HG03354 (cell line): ENCODE data around the gene DIAPH2.

ENCODE experiments used
- ATAC-seq: cut with Tn5 transposase; IDR thresholded peaks from one replicate; pipeline ENCODE4 v1.9.1; 2021; ENCODE audit warnings: mild to moderate bottlenecking; ENCODE audit not compliant: unreplicated experiment, poor library complexity, severe bottlenecking

The DIAPH2 gene

DNA sequence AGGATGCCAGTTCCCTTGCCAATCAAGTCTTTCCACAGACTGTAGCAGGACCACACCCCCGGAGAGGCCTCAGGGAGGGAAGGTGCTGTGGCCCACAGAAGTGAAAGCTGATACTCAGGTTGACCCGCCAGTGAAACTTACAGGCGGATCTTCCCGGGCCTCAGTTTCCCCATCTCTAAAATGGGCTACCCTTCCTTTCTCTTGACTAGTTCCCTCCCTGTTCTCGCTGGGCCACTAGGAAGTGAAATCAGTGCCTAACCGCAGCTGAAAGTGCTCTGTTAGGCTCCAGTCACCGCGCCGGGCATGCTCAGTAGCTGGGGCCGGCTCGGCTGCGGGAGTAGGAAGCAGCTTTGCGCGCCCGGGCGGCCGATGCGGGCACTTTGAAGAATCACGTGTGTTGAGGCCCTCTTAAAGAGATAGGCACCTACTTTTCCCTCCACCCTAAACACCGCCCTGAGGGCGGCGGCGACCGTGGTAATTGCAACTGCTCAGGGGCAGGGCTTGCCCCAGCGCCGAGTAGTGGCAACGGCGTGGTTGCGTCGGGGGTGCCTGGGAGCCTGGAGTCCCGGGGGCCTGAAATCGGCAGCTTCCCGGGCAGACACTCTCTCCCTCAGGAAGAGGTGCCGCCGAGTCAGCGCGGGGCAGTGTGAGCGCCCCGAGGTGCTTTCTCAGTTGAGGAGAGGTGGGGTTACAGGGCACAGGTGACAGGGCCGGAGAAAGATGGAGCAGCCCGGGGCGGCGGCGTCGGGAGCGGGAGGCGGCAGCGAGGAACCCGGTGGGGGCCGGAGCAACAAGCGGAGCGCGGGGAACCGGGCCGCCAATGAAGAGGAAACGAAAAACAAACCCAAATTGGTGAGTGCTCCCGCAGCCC lies at the start of gene DIAPH2:
DIAPH2 (plus strand) TSS at position 504 of the 871 bp plus-strand sequence.
- ATAC-seq = peak; percentile 87

- ATAC-seq = peak; percentile 71
Measured at GRCh38 chrX:96650023-96650422, 34.6 kb upstream of the DIAPH2 start.

DNA sequence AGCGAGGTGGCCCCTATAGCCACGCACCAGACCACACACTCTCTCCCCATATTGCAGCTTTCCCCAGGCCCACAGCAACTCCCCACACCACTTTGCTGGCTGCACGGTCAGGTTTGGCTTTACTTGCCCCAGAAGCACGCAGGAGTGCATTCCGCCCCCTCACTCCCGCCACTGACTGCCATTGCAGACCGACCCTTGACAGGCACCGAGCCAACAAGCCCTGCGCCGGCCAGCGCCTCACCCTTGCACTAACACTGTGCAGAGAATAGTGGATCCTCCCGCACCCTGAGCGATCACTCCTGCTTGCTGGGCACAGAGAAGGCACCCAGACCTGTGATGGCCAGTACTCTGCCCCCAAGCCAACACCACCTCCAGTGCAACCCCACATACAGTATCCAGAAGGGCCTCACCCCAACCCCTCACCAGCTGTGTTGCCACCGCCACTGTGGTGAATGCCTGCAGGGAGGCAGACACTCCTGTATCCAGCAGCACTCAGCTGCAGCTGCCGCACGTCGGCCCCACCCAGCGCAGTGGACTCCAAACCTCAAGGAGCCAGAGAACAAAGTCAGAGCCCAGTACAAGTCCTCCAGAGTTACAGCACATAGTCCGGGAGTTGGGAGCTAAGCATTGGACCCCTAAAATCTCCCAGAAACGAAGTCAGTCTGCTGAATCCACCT lies 28.6 kb upstream of the DIAPH2 start:
- ATAC-seq = no peak

GRCh38 chrX:96682516-96682915 lies 2.1 kb upstream of the DIAPH2 start:
- ATAC-seq = no peak

DNA sequence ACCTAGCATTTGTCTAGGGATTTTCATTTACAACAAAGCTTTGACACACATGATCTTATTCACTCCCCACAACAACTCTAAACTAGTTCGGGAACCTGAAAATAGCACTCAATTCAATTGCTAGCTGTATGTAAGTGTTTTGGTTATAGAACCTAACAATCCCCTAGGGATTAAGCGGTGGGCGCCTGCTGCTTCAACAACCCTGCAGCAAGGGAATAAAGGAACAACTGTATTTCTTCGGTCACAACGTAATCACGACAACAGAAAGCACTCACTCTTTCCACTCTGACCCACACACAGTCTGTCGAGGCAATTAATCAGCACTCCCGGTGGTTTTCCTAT lies 674 bp upstream of the DIAPH2 start:
- ATAC-seq = peak; percentile 4

GRCh38 chrX:96685210-96686099 lies 813 bp downstream of the DIAPH2 start:
- peak; percentile 35 for ATAC-seq

DNA sequence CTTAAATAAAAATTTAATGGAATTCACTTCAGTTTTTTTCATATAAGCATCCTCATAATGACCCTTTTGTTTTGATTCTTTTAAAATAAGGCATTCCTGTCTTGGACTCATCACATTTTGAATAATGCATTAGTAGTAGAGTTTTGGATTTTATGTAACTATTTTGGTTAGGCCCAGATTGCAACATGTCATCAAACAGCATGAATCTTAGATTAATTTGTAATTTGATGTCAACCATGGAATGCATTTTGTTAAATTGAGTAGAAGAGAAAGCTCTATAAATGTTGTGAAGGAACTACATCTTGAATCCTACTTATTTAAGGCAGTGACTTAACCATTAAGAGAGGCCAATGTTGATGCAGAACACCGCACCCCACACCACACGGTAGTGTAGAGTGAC lies 3.1 kb downstream of the DIAPH2 start:
- ATAC-seq = no peak

DNA sequence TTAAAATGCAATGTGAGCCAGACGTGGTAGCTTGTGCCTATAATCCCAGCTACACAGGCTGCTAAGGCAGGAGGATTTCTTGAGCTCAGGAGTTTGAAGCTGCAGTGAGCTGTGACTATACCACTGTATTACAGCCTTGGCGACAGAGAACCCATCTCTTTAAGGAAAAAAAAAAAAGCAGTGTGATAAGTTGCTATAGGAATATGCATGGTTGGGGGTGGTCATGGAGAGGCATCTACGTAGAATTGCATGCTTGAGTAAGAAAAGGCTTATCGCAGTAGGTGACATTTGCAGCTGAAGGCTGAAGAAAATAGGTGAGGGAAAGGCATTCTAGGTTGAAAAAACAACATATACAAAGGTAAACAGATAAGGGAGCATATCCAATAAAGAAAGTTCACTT lies 4.1 kb downstream of the DIAPH2 start:
- ATAC-seq = no peak

DNA sequence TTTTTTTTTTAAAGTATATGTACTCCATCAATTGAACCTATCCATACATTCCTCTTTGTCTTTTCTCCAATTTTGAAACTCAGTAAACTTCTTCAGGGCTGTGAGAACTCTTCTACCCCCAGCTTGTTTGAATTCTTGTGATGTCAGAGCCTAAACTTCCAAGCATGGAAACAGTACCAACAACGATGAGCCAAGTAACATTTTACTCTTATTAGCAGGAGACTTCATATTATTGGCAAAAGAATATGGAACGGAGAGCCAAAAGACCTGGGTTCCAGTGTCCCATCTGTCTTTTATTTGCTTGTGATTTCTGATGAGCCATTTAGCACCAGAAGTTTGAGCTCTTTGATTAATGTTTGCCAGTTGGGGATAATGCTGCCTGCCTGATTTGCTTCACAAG lies 5.3 kb downstream of the DIAPH2 start:
- no peak for ATAC-seq

DNA sequence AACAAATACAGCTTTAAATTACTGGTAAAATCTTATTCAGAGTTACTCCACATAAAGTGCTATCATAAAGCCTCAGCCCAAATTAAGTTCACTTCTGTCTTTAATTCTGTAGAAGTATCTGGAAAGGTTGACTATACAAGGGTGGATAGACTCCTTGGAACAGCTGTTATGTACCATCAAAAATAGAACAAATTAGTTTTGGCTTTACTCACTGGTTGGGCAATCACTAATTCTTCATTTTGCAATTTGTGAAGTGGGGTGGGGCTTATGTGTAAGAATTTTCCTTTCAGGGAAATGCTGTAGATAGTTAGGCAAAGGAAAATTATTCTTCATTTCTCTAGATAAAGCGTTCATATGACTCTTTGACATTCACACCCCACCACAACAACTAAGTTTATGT lies 7.8 kb downstream of the DIAPH2 start:
- ATAC-seq = no peak

DNA sequence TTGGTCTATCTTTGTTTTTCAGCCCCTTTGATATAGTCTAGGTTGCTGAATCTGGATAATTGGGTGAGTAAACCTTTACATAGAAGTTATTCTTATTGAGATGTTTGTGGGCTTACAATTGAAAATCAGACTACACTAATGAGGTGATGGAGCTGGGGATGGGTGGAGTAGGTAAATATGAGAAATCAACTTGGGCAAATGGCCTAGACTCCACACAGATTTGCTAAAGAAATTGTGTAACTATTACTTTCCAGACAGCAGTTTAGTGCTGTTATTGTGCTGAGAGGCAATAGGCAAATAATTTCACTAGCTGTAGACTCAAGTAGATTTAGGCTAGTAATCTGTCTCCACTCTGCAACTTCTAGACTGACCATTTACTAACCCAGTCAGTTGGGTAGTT lies 8.2 kb downstream of the DIAPH2 start:
- ATAC-seq = no peak

GRCh38 chrX:96693407-96693806 lies 8.8 kb downstream of the DIAPH2 start:
- ATAC-seq = no peak

DNA sequence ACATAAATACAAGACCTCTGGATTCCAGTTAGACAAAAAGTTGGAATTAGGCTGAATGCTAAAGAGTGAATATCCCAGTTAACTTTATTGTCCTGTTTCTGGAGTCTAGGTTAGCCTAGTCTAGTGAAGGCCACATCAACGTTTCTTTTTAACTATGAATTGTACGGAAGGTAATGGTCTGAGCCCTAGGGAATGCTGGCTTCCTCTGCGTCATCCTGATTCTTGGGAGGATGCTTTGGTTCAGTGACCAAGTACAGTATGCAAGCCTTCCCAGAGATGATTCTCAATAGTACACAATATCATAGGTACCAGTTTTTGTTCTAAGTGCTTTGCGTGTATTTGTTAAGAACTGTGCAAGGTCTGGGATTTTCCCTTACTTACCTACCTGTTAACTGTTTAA lies 11.8 kb downstream of the DIAPH2 start:
- ATAC-seq = no peak

- no peak for ATAC-seq
Measured at GRCh38 chrX:96700625-96701024, 16.0 kb downstream of the DIAPH2 start.

DNA sequence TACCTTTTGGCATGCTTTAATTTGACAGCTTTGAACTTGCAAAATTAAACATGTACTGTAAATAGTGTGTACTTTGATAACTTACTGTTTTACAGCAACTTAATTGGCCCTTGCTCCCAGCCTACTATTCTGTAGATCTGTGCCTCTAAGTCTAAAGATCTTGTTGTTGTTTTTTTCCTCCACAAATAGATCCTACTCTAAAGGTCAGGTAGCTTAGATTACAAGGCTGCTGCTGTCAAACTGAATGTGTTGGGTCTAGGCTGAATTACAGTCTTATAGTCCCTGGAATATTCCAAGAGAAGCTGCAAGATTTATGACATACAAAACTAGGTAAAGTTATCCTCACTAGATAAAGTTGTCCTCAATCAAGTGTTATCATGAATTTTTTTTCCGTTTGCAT lies 18.7 kb downstream of the DIAPH2 start:
- ATAC-seq = no peak

DNA sequence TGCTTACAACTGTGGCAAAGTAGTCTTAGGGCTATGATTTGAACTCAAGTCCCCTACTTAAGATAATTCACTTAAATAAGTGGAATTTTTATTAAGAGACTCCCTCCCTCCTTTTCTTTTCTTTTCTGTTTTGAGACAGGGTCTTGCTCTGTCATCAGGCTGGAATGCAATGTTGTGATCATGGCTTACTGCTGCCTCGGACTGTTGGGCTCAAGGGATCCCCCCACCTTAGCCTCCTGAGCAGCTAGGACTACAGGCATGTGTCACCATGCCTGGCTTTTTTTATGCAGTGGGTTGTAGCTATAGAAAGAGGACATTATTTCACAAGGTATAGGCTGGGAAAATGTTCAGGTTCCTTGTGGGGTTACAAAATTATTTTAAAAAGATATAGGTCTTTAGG lies 19.2 kb downstream of the DIAPH2 start:
- no peak for ATAC-seq

DNA sequence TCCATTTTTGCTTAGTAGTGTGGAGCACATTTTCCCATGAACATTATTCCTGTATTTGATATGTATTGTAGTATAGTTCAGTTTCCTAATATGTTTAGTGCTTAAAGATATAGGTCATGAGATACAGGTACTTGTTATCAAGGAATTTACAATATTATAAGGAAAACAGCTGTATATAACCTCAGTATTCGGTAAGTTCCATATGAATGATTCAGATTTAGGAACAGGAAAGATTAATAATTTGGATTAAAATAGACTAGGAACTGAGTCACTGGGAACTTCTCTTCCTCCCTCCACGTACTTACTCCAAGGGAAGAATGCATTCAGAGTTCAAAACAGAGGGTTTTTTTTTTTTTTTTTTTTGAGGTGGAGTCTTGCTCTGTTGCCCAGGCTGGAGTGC lies 20.0 kb downstream of the DIAPH2 start:
- ATAC-seq = no peak

- no peak for ATAC-seq
Measured at GRCh38 chrX:96705905-96706304, 21.3 kb downstream of the DIAPH2 start.

DNA sequence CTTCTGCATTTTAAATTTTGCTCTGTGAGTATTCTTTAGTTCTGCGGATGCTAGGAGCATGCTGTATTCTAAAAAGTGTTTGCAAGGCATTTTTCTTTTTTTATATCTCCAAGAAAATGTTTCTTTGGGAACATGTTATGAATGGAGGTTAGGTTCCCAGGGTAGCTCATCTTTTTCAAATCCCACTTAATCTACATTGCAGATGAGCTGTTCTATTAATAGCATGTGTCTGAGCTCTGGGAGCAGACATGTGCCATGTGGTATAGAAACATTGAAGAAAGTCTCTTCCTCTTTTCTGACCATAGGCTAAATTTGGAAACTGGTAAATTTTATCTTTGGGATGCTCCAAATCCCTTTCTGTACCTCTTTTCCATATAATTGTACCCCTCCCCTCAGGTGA lies 23.2 kb downstream of the DIAPH2 start:
- no peak for ATAC-seq

DNA sequence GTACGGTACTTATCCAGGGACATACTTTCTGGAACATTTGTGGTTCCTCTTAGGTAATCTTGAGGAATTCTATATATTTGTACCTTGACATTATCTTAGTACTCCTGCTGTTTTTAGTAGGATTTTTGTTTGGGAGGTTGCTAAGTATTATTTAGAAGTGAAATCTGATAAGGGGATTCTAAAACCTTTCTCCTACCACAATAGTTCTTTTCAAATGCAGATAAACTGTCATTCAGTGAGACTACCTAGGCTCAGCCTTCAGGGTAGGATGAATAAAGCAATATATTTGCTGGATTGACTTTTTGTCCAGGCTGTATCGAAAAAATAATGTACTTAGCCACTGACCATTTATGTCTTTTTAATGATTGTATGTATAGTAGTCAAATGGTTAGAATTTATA lies 25.4 kb downstream of the DIAPH2 start:
- ATAC-seq = no peak
